Stimulated activated naive B cell treated with anti-CD40 and anti-IgM and Interleukin-4, amounts not matched to agents 10 μg/mL and 1 μg/mL and 100 μg/mL, for 72 hours (primary cell): Measurements from ENCODE around the gene WDR35.

Experiments
- ATAC-seq, 2 donors: fragments of 150-1000 bp; cut with Tn5 transposase; replicated peaks; 2 replicates each; pipeline ENCODE4 v1.10.0; 2021; ENCODE audit warnings: moderate library complexity in 1 of 2
- DNase-seq: peaks from one replicate; pipeline ENCODE4 v3.0.0; 2021
- H3K27ac Mint-ChIP-seq: one replicate; pipeline ENCODE4 v1.8.0; 2022; ENCODE audit warnings: mild to moderate bottlenecking, mixed read lengths
- H3K27me3 Mint-ChIP-seq, 2 donors: one replicate each; pipeline ENCODE4 v1.8.0; 2022; ENCODE audit warnings: mixed read lengths in 2 of 2
- H3K36me3 Mint-ChIP-seq, 2 donors: one replicate each; pipeline ENCODE4 v1.8.0; 2022; ENCODE audit warnings: mixed read lengths in 2 of 2, mild to moderate bottlenecking in 1 of 2
- H3K4me1 Mint-ChIP-seq, 2 donors: one replicate each; pipeline ENCODE4 v1.8.0; 2022; ENCODE audit warnings: mixed read lengths in 2 of 2, mild to moderate bottlenecking in 1 of 2
- H3K4me3 Mint-ChIP-seq, 2 donors: one replicate each; pipeline ENCODE4 v1.8.0; 2022; ENCODE audit warnings: mild to moderate bottlenecking in 2 of 2, mixed read lengths in 2 of 2, moderate library complexity in 1 of 2
- H3K9me3 Mint-ChIP-seq, 2 donors: one replicate each; pipeline ENCODE4 v1.8.0; 2022; ENCODE audit warnings: mixed read lengths in 2 of 2, mild to moderate bottlenecking in 1 of 2

The WDR35 gene

GRCh38 chr2:19989667-19990415 lies at the start of gene WDR35:
WDR35 (minus strand) TSS chr2:19990105; CDS start chr2:19990015, 90 bp downstream.
- no peaks in the 10 kb centered on the region for H3K9me3 Mint-ChIP-seq
- ATAC-seq (peak; percentile 95 to 96), DNase-seq (peak; percentile 88)
- peaks cover 7 to 15% of the 10 kb centered on the region in 2 donors for H3K36me3 Mint-ChIP-seq
- peak within 1 kb of the TSS; percentile 92 for H3K27ac Mint-ChIP-seq
- peaks cover 18 to 21% of the 10 kb centered on the region in 2 donors for H3K4me1 Mint-ChIP-seq
- H3K4me3 Mint-ChIP-seq: peak within 1 kb of the TSS; percentile 91 to 97
- peaks cover 13 to 21% of the 10 kb centered on the region in 2 donors for H3K27me3 Mint-ChIP-seq

- H3K27ac Mint-ChIP-seq: peak overlapping the region; percentile 44
- no peaks in the 10 kb centered on the region for H3K27me3 Mint-ChIP-seq
- DNase-seq: no peak
- H3K4me1 Mint-ChIP-seq: peaks cover 24 to 41% of the 10 kb centered on the region in 2 donors
- H3K9me3 Mint-ChIP-seq: peaks cover 0 to 3% of the 10 kb centered on the region in 2 donors
- ATAC-seq: no peak
- H3K36me3 Mint-ChIP-seq: peaks cover 39 to 61% of the 10 kb centered on the region in 2 donors
- no peak overlapping the region for H3K4me3 Mint-ChIP-seq
These were observed 47.8 kb upstream of the WDR35 start for GRCh38 chr2:20037660-20038059.

GRCh38 chr2:20035955-20036666 lies 46.2 kb upstream of the WDR35 start:
- peak; percentile 87 to 92 for ATAC-seq
- Mint-ChIP-seq H3K27me3 (no peaks in the 10 kb centered on the region), H3K4me1 (peaks cover 16 to 27% of the 10 kb centered on the region in 2 donors), H3K27ac (peak overlapping the region; percentile 75), H3K9me3 (peaks cover 0 to 3% of the 10 kb centered on the region in 2 donors), H3K4me3 (peak overlapping the region in 1 of 2 donors; percentile 9), H3K36me3 (peaks cover 48 to 72% of the 10 kb centered on the region in 2 donors)
- no peak for DNase-seq

GRCh38 chr2:20034821-20035220 lies 44.9 kb upstream of the WDR35 start:
- peaks cover 16 to 27% of the 10 kb centered on the region in 2 donors for H3K4me1 Mint-ChIP-seq
- DNase-seq: no peak
- ATAC-seq: no peak
- H3K36me3 Mint-ChIP-seq: peaks cover 56 to 78% of the 10 kb centered on the region in 2 donors
- peaks cover 5 to 7% of the 10 kb centered on the region in 2 donors for H3K9me3 Mint-ChIP-seq
- H3K27ac Mint-ChIP-seq: no peak overlapping the region
- H3K27me3 Mint-ChIP-seq: no peaks in the 10 kb centered on the region
- no peak overlapping the region for H3K4me3 Mint-ChIP-seq

- DNase-seq (no peak), ATAC-seq (no peak)
- H3K9me3 Mint-ChIP-seq: peaks cover 5 to 7% of the 10 kb centered on the region in 2 donors
- H3K36me3 Mint-ChIP-seq: peaks cover 62 to 84% of the 10 kb centered on the region in 2 donors
- no peak overlapping the region for H3K4me3 Mint-ChIP-seq
- H3K27me3 Mint-ChIP-seq: no peaks in the 10 kb centered on the region
- peaks cover 16 to 27% of the 10 kb centered on the region in 2 donors for H3K4me1 Mint-ChIP-seq
- H3K27ac Mint-ChIP-seq: peak overlapping the region; percentile 20
These were observed 44.3 kb upstream of the WDR35 start for GRCh38 chr2:20034218-20034617.

- DNase-seq: no peak
- Mint-ChIP-seq H3K4me1 (peaks cover 15 to 25% of the 10 kb centered on the region in 2 donors), H3K27ac (no peak overlapping the region), H3K4me3 (no peak overlapping the region), H3K27me3 (no peaks in the 10 kb centered on the region), H3K9me3 (peaks cover 5 to 7% of the 10 kb centered on the region in 2 donors), H3K36me3 (peaks cover 69 to 89% of the 10 kb centered on the region in 2 donors)
- no peak for ATAC-seq
These were observed 43.4 kb upstream of the WDR35 start for GRCh38 chr2:20033322-20033721.

GRCh38 chr2:20030224-20030623 lies 40.3 kb upstream of the WDR35 start:
- H3K27me3 Mint-ChIP-seq: no peaks in the 10 kb centered on the region
- H3K36me3 Mint-ChIP-seq: peaks cover 55 to 72% of the 10 kb centered on the region in 2 donors
- H3K4me1 Mint-ChIP-seq: no peaks in the 10 kb centered on the region
- H3K9me3 Mint-ChIP-seq: peaks cover 2 to 7% of the 10 kb centered on the region in 2 donors
- H3K27ac Mint-ChIP-seq: peak overlapping the region; percentile 60
- DNase-seq: no peak
- no peak overlapping the region for H3K4me3 Mint-ChIP-seq
- ATAC-seq: no peak

- Mint-ChIP-seq H3K27me3 (no peaks in the 10 kb centered on the region), H3K4me3 (no peak overlapping the region), H3K27ac (no peak overlapping the region), H3K36me3 (peaks cover 55 to 63% of the 10 kb centered on the region in 2 donors), H3K9me3 (peaks cover 2 to 7% of the 10 kb centered on the region in 2 donors), H3K4me1 (peaks cover 6 to 7% of the 10 kb centered on the region in 2 donors)
- no peak for ATAC-seq
- no peak for DNase-seq
These were observed 38.0 kb upstream of the WDR35 start for GRCh38 chr2:20027705-20028434.

- Mint-ChIP-seq H3K4me3 (no peak overlapping the region), H3K9me3 (peaks cover 2 to 7% of the 10 kb centered on the region in 2 donors), H3K27ac (no peak overlapping the region), H3K36me3 (peaks cover 51 to 61% of the 10 kb centered on the region in 2 donors), H3K27me3 (no peaks in the 10 kb centered on the region), H3K4me1 (peaks cover 6 to 7% of the 10 kb centered on the region in 2 donors)
- ATAC-seq (no peak), DNase-seq (no peak)
These were observed 37.4 kb upstream of the WDR35 start for GRCh38 chr2:20027260-20027677.

- DNase-seq (no peak), ATAC-seq (no peak)
- H3K27ac Mint-ChIP-seq: no peak overlapping the region
- no peak overlapping the region for H3K4me3 Mint-ChIP-seq
- H3K36me3 Mint-ChIP-seq: peaks cover 48 to 58% of the 10 kb centered on the region in 2 donors
- H3K27me3 Mint-ChIP-seq: no peaks in the 10 kb centered on the region
- H3K9me3 Mint-ChIP-seq: peaks cover 11 to 15% of the 10 kb centered on the region in 2 donors
- peaks cover 6 to 7% of the 10 kb centered on the region in 2 donors for H3K4me1 Mint-ChIP-seq
These were observed 35.3 kb upstream of the WDR35 start for GRCh38 chr2:20025065-20025786.

GRCh38 chr2:20023688-20024087 lies 33.8 kb upstream of the WDR35 start:
- Mint-ChIP-seq H3K4me3 (no peak overlapping the region), H3K27ac (no peak overlapping the region), H3K27me3 (no peaks in the 10 kb centered on the region), H3K9me3 (peaks cover 7 to 17% of the 10 kb centered on the region in 2 donors), H3K4me1 (peaks cover 6 to 7% of the 10 kb centered on the region in 2 donors), H3K36me3 (peaks cover 39 to 51% of the 10 kb centered on the region in 2 donors)
- DNase-seq: no peak
- ATAC-seq: peak; percentile 44 to 55

GRCh38 chr2:20021405-20022009 lies 31.6 kb upstream of the WDR35 start:
- no peak overlapping the region for H3K4me3 Mint-ChIP-seq
- no peak for DNase-seq
- H3K27me3 Mint-ChIP-seq: no peaks in the 10 kb centered on the region
- ATAC-seq: no peak
- peaks cover 24 to 37% of the 10 kb centered on the region in 2 donors for H3K36me3 Mint-ChIP-seq
- H3K4me1 Mint-ChIP-seq: peaks cover 6 to 7% of the 10 kb centered on the region in 2 donors
- peaks cover 7 to 17% of the 10 kb centered on the region in 2 donors for H3K9me3 Mint-ChIP-seq
- peak overlapping the region; percentile 26 for H3K27ac Mint-ChIP-seq

- H3K27ac Mint-ChIP-seq: no peak overlapping the region
- peak overlapping the region in 1 of 2 donors; percentile 26 for H3K4me3 Mint-ChIP-seq
These were observed 29.8 kb upstream of the WDR35 start for GRCh38 chr2:20019747-20020146.

More at GRCh38 chr2:20019747-20020146, 29.8 kb upstream of the WDR35 start:
- Mint-ChIP-seq H3K27me3 (peaks cover under 1 to 2% of the 10 kb centered on the region in 2 donors), H3K9me3 (peaks cover 7 to 17% of the 10 kb centered on the region in 2 donors), H3K4me1 (peaks cover 6 to 7% of the 10 kb centered on the region in 2 donors), H3K36me3 (peaks cover 24 to 37% of the 10 kb centered on the region in 2 donors)
- ATAC-seq (no peak), DNase-seq (no peak)
